Uterus (tissue), 2 donors: ENCODE data around the gene OR51M1.

Experiments used
- POLR2A ChIP-seq, 2 donors: fragments of 450-650 bp; IDR thresholded peaks; one replicate each; pipeline ENCODE4 v1.6.1; 2016; ENCODE audit warnings: antibody characterized with exemption in 2 of 2, mild to moderate bottlenecking in 1 of 2, moderate library complexity in 1 of 2
- TF ChIP-seq, protein P1 (sequence below), 4 experiments: fragments of 200-600 bp in 2 of 4; fragments of 450-650 bp in 2 of 4; sonication (generic) in 2 of 4; IDR thresholded peaks; one replicate each; pipeline ENCODE4 v1.5.1; 2016 to 2019; ENCODE audit warnings: antibody characterized with exemption in 4 of 4, mild to moderate bottlenecking in 2 of 4, moderate library complexity in 1 of 4

DNA sequence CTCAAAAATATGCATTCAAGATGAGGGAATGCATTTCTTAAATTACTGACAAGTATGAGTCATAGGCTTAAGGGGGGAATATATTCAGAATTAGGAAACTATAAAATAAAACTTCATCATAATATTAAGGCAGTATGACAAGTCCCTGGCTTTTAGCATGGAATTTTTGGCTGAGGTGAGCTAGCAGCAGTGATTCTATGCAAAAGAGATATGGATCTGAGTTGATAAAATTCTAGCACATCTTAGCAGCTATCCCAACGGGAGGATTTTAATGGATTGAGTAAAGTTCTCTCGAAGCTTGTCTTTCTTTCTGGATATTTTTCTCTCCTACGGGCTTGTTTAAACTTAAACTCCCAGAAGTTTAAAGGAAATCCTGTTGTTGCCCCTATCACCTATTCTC is 39.5 kb downstream of the OR51M1 start:
- TF ChIP-seq, protein P1, sequence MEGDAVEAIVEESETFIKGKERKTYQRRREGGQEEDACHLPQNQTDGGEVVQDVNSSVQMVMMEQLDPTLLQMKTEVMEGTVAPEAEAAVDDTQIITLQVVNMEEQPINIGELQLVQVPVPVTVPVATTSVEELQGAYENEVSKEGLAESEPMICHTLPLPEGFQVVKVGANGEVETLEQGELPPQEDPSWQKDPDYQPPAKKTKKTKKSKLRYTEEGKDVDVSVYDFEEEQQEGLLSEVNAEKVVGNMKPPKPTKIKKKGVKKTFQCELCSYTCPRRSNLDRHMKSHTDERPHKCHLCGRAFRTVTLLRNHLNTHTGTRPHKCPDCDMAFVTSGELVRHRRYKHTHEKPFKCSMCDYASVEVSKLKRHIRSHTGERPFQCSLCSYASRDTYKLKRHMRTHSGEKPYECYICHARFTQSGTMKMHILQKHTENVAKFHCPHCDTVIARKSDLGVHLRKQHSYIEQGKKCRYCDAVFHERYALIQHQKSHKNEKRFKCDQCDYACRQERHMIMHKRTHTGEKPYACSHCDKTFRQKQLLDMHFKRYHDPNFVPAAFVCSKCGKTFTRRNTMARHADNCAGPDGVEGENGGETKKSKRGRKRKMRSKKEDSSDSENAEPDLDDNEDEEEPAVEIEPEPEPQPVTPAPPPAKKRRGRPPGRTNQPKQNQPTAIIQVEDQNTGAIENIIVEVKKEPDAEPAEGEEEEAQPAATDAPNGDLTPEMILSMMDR (IDR thresholded peaks at IDR 0.05): no peak
- no peak for TF ChIP-seq POLR2A (IDR thresholded peaks at IDR 0.05)
